Right lobe of liver (tissue), 6 donors: Measurements from ENCODE around the gene PCSK7. TPM values are rescaled to one million over a fixed set of nuclear protein-coding genes. Genes with fewer than 3 reads are reported as not detected.

Source experiments
- ATAC-seq, 4 donors: fragments of 200-7000 bp; cut with Tn5 transposase; one replicate each; pipeline ENCODE4 v1.9.1; 2020; ENCODE audit warnings: mild to moderate bottlenecking in 4 of 4, moderate library complexity in 4 of 4
- DNase-seq, 3 donors: peaks; one replicate each; pipeline ENCODE4 v3.0.0-alpha.2; 2020
- H3K27ac ChIP-seq, 3 donors: fragments of 200-600 bp; one replicate each; pipeline ENCODE4 v1.8.0; 2022
- H3K27me3 ChIP-seq, 2 donors: fragments of 200-600 bp; one replicate each; pipeline ENCODE4 v1.8.0; 2022
- H3K36me3 ChIP-seq, 4 donors: fragments of 200-600 bp; sonication (generic) in 1 of 4; one replicate each; pipeline versions ENCODE4 v1.5.1 to v1.8.0; 2017 to 2022; ENCODE audit warnings: control low read depth in 1 of 4
- H3K4me1 ChIP-seq, 4 donors: fragments of 200-600 bp; sonication (generic) in 1 of 4; one replicate each; pipeline versions ENCODE4 v1.5.1 to v1.8.0; 2017 to 2022; ENCODE audit warnings: control low read depth in 1 of 4
- H3K4me3 ChIP-seq, 3 donors: fragments of 200-600 bp; one replicate each; pipeline ENCODE4 v1.8.0; 2022
- H3K9me3 ChIP-seq, 4 donors: fragments of 200-600 bp; sonication (generic) in 1 of 4; one replicate each; pipeline versions ENCODE4 v1.5.1 to v1.8.0; 2017 to 2022; ENCODE audit warnings: control low read depth in 1 of 4
- CTCF ChIP-seq, 4 donors: fragments of 200-600 bp in 3 of 4; fragments of 450-650 bp in 1 of 4; IDR thresholded peaks; one replicate each; pipeline versions ENCODE4 v1.5.1 to v1.8.0; 2016 to 2022; ENCODE audit warnings: antibody characterized with exemption in 4 of 4, mild to moderate bottlenecking in 2 of 4
- POLR2A ChIP-seq: fragments of 450-650 bp; IDR thresholded peaks from one replicate; pipeline ENCODE4 v1.6.1; 2017; ENCODE audit warnings: antibody characterized with exemption, mild to moderate bottlenecking
- WGBS: methylation state at CpG from one replicate; pipeline ENCODE4 v1.1.6; 2018; ENCODE audit warnings: low coverage, low lambda C conversion rate; ENCODE audit not compliant: insufficient coverage; ENCODE audit errors: missing lambda C conversion rate; 5-methylcytosine and 5-hydroxymethylcytosine counted together
- intact Hi-C, 2 donors: fragments of 100-400 bp; cut with DNase I; formaldehyde crosslinking; loops; one replicate each; pipeline versions ENCODE4 v1.11.2 to v1.14.1; 2022
- total RNA-seq, 6 experiments: library from RNA; depleted of rRNA in 2 of 6; stranded (reverse); fragments of >200 nt in 2 of 6; fragmentation: NEBNext Ultra II Directional in 3 of 6; extraction: Animal tissue kit (Norgen Biotek cat#: 25700) in 3 of 6; gene quantifications; one replicate each; pipeline versions ENCODE4 v1.1.0 to v1.2.4, GENCODE V29; 2016 to 2023
- donor health status: DM: no; HTN: yes; CAD: no.
- donor health status: DM: no; HTN: no; CAD: no.
- donor health status: DM: no; HTN: no; CAD: no.
- donor health status: DM: no; HTN: yes; CAD: no.
- donor health status: DM: no; HTN: yes; CAD: no.

Gene PCSK7
- total RNA-seq, 6 experiments from 2014 or later, result 19.3 to 28.5 (median 25.8) TPM

- no peak overlapping the region for H3K27ac ChIP-seq
- no peaks in the 10 kb centered on the region for H3K9me3 ChIP-seq
- H3K27me3 ChIP-seq, result no peaks in the 10 kb centered on the region
- WGBS, result 62% methylated on average over 4 of the region's 20 CpGs
- intact Hi-C loops, result no loop called here
- peaks cover 0 to 71% (median 25%) of the 10 kb centered on the region in 4 donors for H3K36me3 ChIP-seq
- no peak for TF ChIP-seq CTCF (IDR thresholded peaks at IDR 0.05)
- TF ChIP-seq POLR2A, result no peak
- DNase-seq (peak in 2 of 3 donors; percentile 38 to 62), ATAC-seq (peak; percentile 34 to 59 (median 48))
- no peaks in the 10 kb centered on the region for H3K4me1 ChIP-seq
- no peak overlapping the region for H3K4me3 ChIP-seq
Observed at GRCh38 chr11:117188620-117189081, 43.2 kb downstream of the PCSK7 start.

DNA sequence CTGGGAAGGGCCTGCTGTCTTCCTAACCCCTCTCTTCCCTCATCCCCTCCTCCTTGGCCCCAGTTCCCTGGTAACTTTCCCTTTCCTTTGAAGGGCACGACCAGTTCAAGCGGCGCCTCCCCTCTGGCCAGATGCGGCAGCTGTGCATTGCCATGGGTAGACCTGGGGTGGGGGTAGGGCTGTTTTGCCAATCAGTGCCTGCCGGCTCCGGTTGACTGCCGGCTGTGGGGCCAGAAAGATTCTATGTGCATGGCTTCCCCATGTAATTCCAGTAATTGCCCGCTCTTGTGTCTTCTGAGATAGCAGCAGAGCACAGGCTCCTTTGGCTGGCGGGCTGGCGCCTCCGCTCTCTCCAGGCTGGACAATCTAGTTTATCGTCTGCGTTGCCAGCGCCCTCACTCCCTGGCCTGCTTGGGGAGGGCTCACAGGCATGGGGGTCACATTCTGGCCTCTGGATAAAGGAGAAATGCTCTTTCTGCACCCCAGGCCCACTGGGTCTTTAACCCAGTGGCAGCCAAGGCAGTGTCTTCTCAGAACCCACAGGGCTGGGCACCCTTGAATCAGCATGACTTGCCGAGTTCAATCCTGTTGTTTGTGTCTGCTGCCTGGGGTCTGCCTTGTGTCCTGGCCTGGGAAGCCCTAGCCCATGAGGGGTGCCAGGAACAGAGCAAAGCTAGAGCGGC, 43.9 kb downstream of the PCSK7 start:
- Histone ChIP-seq H3K4me1 (no peaks in the 10 kb centered on the region), H3K4me3 (no peak overlapping the region), H3K27ac (no peak overlapping the region), H3K36me3 (peaks cover 0 to 67% (median 26%) of the 10 kb centered on the region in 4 donors), H3K27me3 (no peaks in the 10 kb centered on the region), H3K9me3 (no peaks in the 10 kb centered on the region)
- ATAC-seq (no peak), DNase-seq (peak in 2 of 3 donors; percentile 14 to 45)
- intact Hi-C loops, result no loop called here
- no CpG with 5 or more reads among the region's 16 CpGs for WGBS
- TF ChIP-seq POLR2A (no peak), CTCF (IDR thresholded peaks at IDR 0.05) (no peak)

GRCh38 chr11:117187428-117187798, 44.5 kb downstream of the PCSK7 start:
- no peaks in the 10 kb centered on the region for H3K27me3 ChIP-seq
- no peaks in the 10 kb centered on the region for H3K4me1 ChIP-seq
- intact Hi-C loops, result no loop called here
- no peak overlapping the region for H3K4me3 ChIP-seq
- peaks cover 0 to 67% (median 26%) of the 10 kb centered on the region in 4 donors for H3K36me3 ChIP-seq
- no peak for ATAC-seq
- H3K27ac ChIP-seq, result no peak overlapping the region
- TF ChIP-seq POLR2A (no peak), CTCF (IDR thresholded peaks at IDR 0.05) (no peak)
- H3K9me3 ChIP-seq, result no peaks in the 10 kb centered on the region
- DNase-seq, result peak; percentile 14 to 37 (median 32)
- WGBS, result no CpG with 5 or more reads among the region's 13 CpGs

- TF ChIP-seq POLR2A (no peak), CTCF (IDR thresholded peaks at IDR 0.05) (no peak)
- ATAC-seq, result no peak
- Histone ChIP-seq H3K27ac (no peak overlapping the region), H3K27me3 (no peaks in the 10 kb centered on the region), H3K36me3 (peaks cover 0 to 67% (median 25%) of the 10 kb centered on the region in 4 donors), H3K9me3 (no peaks in the 10 kb centered on the region), H3K4me1 (no peaks in the 10 kb centered on the region), H3K4me3 (no peak overlapping the region)
- DNase-seq, result peak; percentile 9 to 35 (median 28)
- intact Hi-C loops, result no loop called here
- WGBS, result 70% methylated on average over 3 of the region's 6 CpGs
Observed at GRCh38 chr11:117187007-117187406, 44.9 kb downstream of the PCSK7 start.
